AG04450 (cell line): Measurements from ENCODE around the gene NCKAP5L. TPM values are rescaled to one million over a fixed set of nuclear protein-coding genes. Genes with fewer than 3 reads are reported as not detected.

ENCODE experiments used
- CTCF ChIA-PET: fragments of 300-600, 350-600 bp; formaldehyde crosslinking; extraction: SDS; loops from one replicate; lab custom pipeline; 2022; ENCODE audit warnings: antibody characterized with exemption, inconsistent platforms; lab: Charles Lee
- POLR2A ChIA-PET: fragments of 350-600 bp; formaldehyde crosslinking; extraction: SDS; loops from one replicate; lab custom pipeline; 2021; ENCODE audit warnings: antibody characterized with exemption, inconsistent platforms; lab: Yijun Ruan, JAX
- DNase-seq: peaks from one replicate; pipeline ENCODE4 v3.0.0-alpha.2; 2011; ENCODE audit warnings: low read depth, low spot score
- H3K27ac ChIP-seq: one replicate; pipeline ENCODE4 v1.5.1; 2012; ENCODE audit warnings: low read depth, low read length, control low read depth
- H3K27me3 ChIP-seq: one replicate; pipeline ENCODE4 v1.6.0; 2012; ENCODE audit warnings: low read length; ENCODE audit not compliant: control insufficient read depth, insufficient read depth
- H3K4me3 ChIP-seq: 2 replicates; pipeline ENCODE4 v1.5.1; 2011; ENCODE audit warnings: mild to moderate bottlenecking, low read depth, low read length, control low read depth
- H3K9me3 ChIP-seq: 2 replicates; pipeline ENCODE4 v1.5.1; 2012; ENCODE audit warnings: low read length; ENCODE audit not compliant: control insufficient read depth, insufficient read depth
- polyA plus RNA-seq: library from polyadenylated mRNA; depleted of rRNA; stranded (reverse); fragments of >200 nt; gene quantifications from 2 replicates; pipeline ENCODE4 v1.2.3, GENCODE V29; 2011
- TF ChIP-seq, protein P1 (sequence below): IDR thresholded peaks from 2 replicates; pipeline ENCODE4 v1.5.1; 2011; ENCODE audit warnings: low read depth, low read length, control low read depth, inconsistent platforms

The NCKAP5L gene
- polyA plus RNA-seq, 1 experiment = 5.6 TPM

DNA sequence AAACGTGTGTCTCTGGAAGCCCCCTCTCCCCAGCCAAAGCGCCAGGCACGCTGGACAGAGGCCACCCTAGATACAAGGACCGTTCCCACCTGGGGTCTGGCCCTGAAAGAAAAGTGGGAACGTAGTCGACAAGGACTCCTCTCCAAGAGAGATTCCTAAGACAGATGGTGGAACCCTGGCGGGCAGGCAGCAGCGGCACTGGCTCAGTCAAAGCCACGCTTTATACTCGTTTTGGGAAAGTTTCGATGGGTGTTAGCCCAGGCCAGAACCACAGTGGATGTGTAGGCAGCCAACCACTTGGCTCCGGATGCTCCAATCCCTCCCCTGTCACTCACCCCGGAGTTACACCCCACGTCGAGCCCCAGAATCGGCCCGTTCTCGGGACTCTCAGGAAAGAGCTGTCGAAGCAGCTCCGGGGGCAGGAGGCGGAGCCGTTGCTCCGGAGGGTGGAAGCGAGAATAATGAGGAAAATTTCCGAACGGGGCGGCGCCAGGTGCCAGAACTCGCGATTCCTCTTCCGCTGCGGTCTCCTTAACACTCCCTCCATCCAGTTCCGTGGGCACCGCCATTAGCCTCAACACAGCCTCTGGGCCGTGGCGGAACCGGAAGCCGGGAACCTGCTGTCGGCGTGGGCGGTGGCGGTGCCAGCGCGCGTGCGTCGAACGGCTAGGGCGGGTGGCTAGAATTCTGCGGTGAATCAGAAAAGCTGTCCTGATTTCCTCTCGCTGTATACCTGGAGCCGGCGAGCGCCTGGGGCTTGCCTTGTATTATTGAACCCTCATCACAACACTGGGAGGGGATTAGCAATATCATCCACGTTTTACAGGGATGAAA, 14.5 kb upstream of the NCKAP5L start, which contains the start of gene BCDIN3D:
Gene BCDIN3D, minus strand, starts transcription at position 588 of the 834 bp plus-strand sequence. Its CDS starts 19 bp downstream, at position 569.
- H3K9me3 ChIP-seq = no peaks in the 10 kb centered on the region
- ChIA-PET CTCF (interaction anchor here (1.4 kb wide), 1 partner anchor 24 kb away, joined by 7 read pairs; no protein-coding TSS in a partner anchor), POLR2A (interaction anchor here (0.6 to 1.8 kb wide), 5 partner anchors 15 to 262 kb away, joined by 3 to 23 read pairs (median 3); partner anchors contain the start of gene NCKAP5L)
- TF ChIP-seq, protein P1, sequence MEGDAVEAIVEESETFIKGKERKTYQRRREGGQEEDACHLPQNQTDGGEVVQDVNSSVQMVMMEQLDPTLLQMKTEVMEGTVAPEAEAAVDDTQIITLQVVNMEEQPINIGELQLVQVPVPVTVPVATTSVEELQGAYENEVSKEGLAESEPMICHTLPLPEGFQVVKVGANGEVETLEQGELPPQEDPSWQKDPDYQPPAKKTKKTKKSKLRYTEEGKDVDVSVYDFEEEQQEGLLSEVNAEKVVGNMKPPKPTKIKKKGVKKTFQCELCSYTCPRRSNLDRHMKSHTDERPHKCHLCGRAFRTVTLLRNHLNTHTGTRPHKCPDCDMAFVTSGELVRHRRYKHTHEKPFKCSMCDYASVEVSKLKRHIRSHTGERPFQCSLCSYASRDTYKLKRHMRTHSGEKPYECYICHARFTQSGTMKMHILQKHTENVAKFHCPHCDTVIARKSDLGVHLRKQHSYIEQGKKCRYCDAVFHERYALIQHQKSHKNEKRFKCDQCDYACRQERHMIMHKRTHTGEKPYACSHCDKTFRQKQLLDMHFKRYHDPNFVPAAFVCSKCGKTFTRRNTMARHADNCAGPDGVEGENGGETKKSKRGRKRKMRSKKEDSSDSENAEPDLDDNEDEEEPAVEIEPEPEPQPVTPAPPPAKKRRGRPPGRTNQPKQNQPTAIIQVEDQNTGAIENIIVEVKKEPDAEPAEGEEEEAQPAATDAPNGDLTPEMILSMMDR = no peak
- peak; percentile 65 for DNase-seq
- peak within 1 kb of the TSS; percentile 92 for H3K27ac ChIP-seq
- H3K27me3 ChIP-seq = no peaks in the 10 kb centered on the region
- peak within 1 kb of the TSS; percentile 83 for H3K4me3 ChIP-seq

DNA sequence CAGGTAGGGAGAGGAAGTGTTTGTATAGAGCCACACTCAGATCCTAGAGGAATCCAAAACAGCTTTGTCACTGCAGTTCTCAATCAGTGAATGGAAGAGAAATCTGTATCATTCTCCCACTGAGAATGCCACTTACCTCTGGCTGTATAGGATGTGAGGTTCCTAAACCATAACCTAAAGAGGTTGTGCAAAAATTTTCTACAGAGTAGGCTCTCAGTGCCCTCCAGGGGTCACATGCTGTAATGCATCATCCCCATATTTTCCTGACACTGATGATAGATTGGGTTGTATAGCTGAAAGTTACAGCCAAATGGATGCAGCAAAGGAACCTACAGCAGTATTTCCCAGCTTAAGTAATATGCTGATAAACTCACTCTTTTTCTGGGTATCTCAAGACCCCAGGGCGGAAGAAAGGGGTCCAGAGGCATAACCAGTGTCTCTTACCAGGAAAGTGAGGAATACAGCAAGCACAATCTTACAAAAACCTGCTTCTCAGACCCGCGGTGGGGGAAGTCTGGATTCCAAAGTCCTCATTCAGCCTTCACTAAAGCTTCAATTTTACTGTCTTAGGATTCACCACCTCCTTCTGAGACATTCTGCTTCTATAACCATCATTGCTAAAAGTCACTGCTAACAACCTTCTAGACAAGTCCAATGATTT, 10.9 kb upstream of the NCKAP5L start:
- H3K27ac ChIP-seq = no peak overlapping the region
- POLR2A ChIA-PET = interaction anchor here (0.7 to 1.5 kb wide), 3 partner anchors 11 to 516 kb away, joined by 3 to 7 read pairs (median 5); partner anchors contain the start of genes NCKAP5L and TROAP
- DNase-seq = no peak
- H3K9me3 ChIP-seq = no peaks in the 10 kb centered on the region
- H3K27me3 ChIP-seq = no peaks in the 10 kb centered on the region
- H3K4me3 ChIP-seq = no peak overlapping the region
- TF ChIP-seq, protein P1 = peak; percentile 68
- CTCF ChIA-PET = interaction anchor here (0.6 to 3.5 kb wide), 19 partner anchors 10 to 761 kb away, joined by 3 to 30 read pairs (median 3); partner anchors contain the start of genes NCKAP5L and TMBIM6

DNA sequence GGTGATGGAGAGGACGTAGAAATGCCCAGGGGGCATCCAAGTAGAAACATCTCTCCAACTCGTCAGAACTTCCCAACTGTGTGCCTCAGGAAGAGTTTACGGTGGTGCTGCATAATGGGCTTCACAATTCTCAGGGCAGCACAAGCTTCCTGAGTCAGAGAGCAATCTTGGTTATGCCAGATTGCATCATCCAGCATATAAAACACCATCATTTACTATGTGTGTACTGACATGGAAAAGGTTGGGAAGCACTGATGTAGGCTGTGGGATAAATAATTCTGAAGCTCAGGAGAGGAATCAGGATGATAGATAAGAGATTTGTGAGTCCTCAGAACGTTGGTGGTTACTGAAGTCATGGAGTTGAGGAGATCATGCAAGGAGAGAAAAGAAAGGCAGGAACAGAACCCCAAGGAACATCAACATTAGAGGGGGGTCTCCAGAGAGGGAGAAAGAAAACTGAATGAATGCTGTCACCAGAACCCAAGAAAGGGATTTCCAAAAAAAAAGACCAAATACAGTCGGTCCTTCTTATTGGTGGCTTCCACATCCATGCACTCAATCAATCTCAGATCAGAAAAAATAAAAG, 4.7 kb upstream of the NCKAP5L start:
- no peak for DNase-seq
- TF ChIP-seq, protein P1 = no peak
- H3K4me3 ChIP-seq = no peak overlapping the region
- CTCF ChIA-PET = interaction anchor here (1.3 to 1.9 kb wide), 2 partner anchors 47 to 55 kb away, joined by 3 to 6 read pairs; no protein-coding TSS in a partner anchor
- H3K27me3 ChIP-seq = no peaks in the 10 kb centered on the region
- no peaks in the 10 kb centered on the region; the same call in 1 of the 2 replicates for H3K9me3 ChIP-seq
- POLR2A ChIA-PET = interaction anchor here (0.7 kb wide), 1 partner anchor 56 kb away, joined by 3 read pairs; no protein-coding TSS in a partner anchor
- no peak overlapping the region for H3K27ac ChIP-seq

DNA sequence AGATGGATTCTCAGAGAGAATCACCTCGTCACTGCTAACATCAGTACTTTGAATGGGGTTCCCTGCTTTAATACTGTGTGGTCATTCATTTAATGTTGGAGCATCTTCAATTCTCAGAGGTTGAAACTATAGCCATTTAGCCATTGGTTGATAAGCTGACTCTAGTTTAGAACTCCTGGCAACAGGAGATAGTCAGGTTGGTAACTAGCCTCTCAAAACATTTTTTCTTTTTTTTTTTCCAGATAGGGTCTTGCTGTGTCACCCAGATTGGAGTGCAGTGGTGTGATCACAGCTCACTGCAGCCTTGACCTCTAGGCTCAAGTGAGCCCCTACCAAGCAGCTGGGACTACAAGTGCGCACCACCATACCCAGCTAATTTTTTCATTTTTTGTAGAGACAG, 3.5 kb upstream of the NCKAP5L start:
- no peak for DNase-seq
- CTCF ChIA-PET = interaction anchor here (0.9 to 1.9 kb wide), 2 partner anchors 46 to 114 kb away, joined by 3 to 6 read pairs; no protein-coding TSS in a partner anchor
- H3K4me3 ChIP-seq = no peak overlapping the region
- POLR2A ChIA-PET = no interaction called here
- no peak overlapping the region for H3K27ac ChIP-seq
- no peaks in the 10 kb centered on the region; the same call in 1 of the 2 replicates for H3K9me3 ChIP-seq
- TF ChIP-seq, protein P1 = no peak
- H3K27me3 ChIP-seq = no peaks in the 10 kb centered on the region
